ENCODE measurements around the gene RBM23. TPM values are rescaled to one million over a fixed set of nuclear protein-coding genes. Genes with fewer than 3 reads are reported as not detected.

Gene RBM23
- total RNA-seq, 1 donor from 2014 or later = 110 TPM

GRCh38 chr14:22875003-22875747 lies 43.8 kb downstream of the RBM23 start:
- no peak for TF ChIP-seq CTCF (IDR thresholded peaks at IDR 0.05; ENCODE audit: unreplicated experiment)
- H3K27me3 Mint-ChIP-seq = no peaks in the 10 kb centered on the region
- no peaks in the 10 kb centered on the region for H3K9me3 Mint-ChIP-seq (ENCODE audit: low read depth)
- H3K27ac Mint-ChIP-seq = no peak overlapping the region
- DNase-seq (ENCODE audit: low spot score, unreplicated experiment) = no peak
- H3K36me3 Mint-ChIP-seq (ENCODE audit: insufficient read depth) = peaks cover 13% of the 10 kb centered on the region
- H3K4me1 Mint-ChIP-seq (ENCODE audit: low read depth) = peaks cover 14% of the 10 kb centered on the region
- no peak overlapping the region for H3K4me3 Mint-ChIP-seq (ENCODE audit: low read depth)

GRCh38 chr14:22872833-22873520 lies 46.0 kb downstream of the RBM23 start:
- H3K27ac Mint-ChIP-seq = peak overlapping the region; percentile 84
- H3K4me1 Mint-ChIP-seq (ENCODE audit: low read depth) = peaks cover 14% of the 10 kb centered on the region
- H3K36me3 Mint-ChIP-seq (ENCODE audit: insufficient read depth) = peaks cover 12% of the 10 kb centered on the region
- no peaks in the 10 kb centered on the region for H3K27me3 Mint-ChIP-seq
- no peak for DNase-seq (ENCODE audit: low spot score, unreplicated experiment)
- H3K4me3 Mint-ChIP-seq (ENCODE audit: low read depth) = peak overlapping the region; percentile 91
- no peaks in the 10 kb centered on the region for H3K9me3 Mint-ChIP-seq (ENCODE audit: low read depth)
- TF ChIP-seq CTCF (IDR thresholded peaks at IDR 0.05; ENCODE audit: unreplicated experiment) = no peak

DNA sequence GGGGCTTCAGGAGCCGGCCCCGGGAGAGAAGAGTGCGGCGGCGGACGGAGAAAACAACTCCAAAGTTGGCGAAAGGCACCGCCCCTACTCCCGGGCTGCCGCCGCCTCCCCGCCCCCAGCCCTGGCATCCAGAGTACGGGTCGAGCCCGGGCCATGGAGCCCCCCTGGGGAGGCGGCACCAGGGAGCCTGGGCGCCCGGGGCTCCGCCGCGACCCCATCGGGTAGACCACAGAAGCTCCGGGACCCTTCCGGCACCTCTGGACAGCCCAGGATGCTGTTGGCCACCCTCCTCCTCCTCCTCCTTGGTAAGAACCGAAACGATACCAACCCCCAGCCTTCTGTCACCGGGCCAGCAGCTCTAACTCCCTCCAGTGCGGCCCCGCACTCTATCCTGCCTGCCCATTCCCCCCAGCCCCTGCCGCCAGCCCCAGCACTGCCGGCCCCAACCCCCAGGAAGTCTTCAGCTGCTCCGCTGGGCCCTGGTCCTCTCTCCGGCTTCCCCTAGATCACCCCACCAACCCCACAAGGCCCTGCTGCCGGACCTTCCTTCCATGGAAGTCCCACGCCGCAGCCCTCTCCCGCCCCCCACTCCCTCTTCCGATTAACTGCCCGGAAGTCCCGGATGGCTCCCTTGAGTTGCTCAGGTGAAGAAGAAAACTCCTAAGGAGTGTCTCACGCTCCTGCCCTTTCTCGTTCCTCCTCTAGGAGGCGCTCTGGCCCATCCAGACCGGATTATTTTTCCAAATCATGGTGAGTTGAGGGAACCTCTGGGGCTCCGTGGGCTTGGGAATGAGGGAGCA lies 46.7 kb downstream of the RBM23 start:
- H3K27me3 Mint-ChIP-seq = no peaks in the 10 kb centered on the region

DNA sequence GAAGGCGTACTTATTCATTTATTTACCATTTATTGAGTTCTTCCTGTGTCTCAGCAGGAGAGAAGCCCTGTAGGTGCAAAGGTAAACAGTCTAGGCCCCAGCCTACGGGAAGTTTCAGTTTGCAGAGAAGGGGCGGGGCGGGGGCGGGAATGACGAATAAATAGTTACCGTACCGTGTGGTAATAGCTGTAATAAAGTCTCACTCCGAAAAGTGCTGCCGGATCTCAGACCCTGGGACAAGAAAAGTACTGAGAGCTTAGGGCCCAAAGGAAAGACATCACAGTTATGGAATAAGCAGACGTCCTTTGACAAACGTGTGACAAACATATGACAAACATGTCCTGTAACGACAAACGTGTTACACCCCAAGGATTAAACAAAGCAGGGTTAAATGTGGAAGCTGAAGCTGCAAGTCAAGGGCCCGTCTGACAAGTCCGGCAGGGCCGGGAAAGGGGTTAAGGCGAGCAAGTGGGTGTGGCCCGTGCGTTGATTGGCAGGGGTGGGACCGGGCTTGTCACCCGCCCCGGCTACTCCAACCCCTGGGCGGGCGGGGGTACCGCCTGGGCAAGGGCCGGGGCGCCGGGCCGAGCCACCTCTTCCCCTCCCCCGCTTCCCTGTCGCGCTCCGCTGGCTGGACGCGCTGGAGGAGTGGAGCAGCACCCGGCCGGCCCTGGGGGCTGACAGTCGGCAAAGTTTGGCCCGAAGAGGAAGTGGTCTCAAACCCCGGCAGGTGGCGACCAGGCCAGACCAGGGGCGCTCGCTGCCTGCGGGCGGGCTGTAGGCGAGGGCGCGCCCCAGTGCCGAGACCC lies 47.5 kb downstream of the RBM23 start, which contains the start of gene LRP10:
TSS of gene LRP10 (plus strand) at position 517 of the 809 bp plus-strand sequence. CDS start 564 bp downstream, outside the sequence.
- H3K36me3 Mint-ChIP-seq (ENCODE audit: insufficient read depth) = peaks cover 9% of the 10 kb centered on the region
- peak within 1 kb of the TSS; percentile 91 for H3K4me3 Mint-ChIP-seq (ENCODE audit: low read depth)
- H3K27ac Mint-ChIP-seq = peak within 1 kb of the TSS; percentile 100
- no peaks in the 10 kb centered on the region for H3K27me3 Mint-ChIP-seq
- no peak for TF ChIP-seq CTCF (IDR thresholded peaks at IDR 0.05; ENCODE audit: unreplicated experiment)
- H3K4me1 Mint-ChIP-seq (ENCODE audit: low read depth) = peaks cover 14% of the 10 kb centered on the region
- peak; percentile 85 for DNase-seq (ENCODE audit: low spot score, unreplicated experiment)
- H3K9me3 Mint-ChIP-seq (ENCODE audit: low read depth) = no peaks in the 10 kb centered on the region

More for the DNA sequence above, 46.7 kb downstream of the RBM23 start:
- peak; percentile 85 for DNase-seq (ENCODE audit: low spot score, unreplicated experiment)
- Mint-ChIP-seq H3K9me3 (ENCODE audit: low read depth) (no peaks in the 10 kb centered on the region), H3K27ac (peak overlapping the region; percentile 84), H3K4me3 (ENCODE audit: low read depth) (peak overlapping the region; percentile 91), H3K36me3 (ENCODE audit: insufficient read depth) (peaks cover 9% of the 10 kb centered on the region), H3K4me1 (ENCODE audit: low read depth) (peaks cover 14% of the 10 kb centered on the region)
- peak; percentile 93 for TF ChIP-seq CTCF (IDR thresholded peaks at IDR 0.05; ENCODE audit: unreplicated experiment)
